Gastroesophageal sphincter (tissue), 3 donors: ENCODE measurements around the gene SLC4A2.

ENCODE experiments used
- CTCF ChIP-seq, 4 experiments: fragments of 200-600 bp in 2 of 4; fragments of 450-650 bp in 2 of 4; sonication (generic) in 1 of 4; IDR thresholded peaks; one replicate each; pipeline ENCODE4 v1.5.1; 2017 to 2019; ENCODE audit warnings: antibody characterized with exemption in 4 of 4, mild to moderate bottlenecking in 2 of 4, moderate library complexity in 2 of 4
- EP300 ChIP-seq: sonication (generic); formaldehyde crosslinking; IDR thresholded peaks from one replicate; pipeline ENCODE4 v1.6.1; 2017; ENCODE audit warnings: antibody characterized with exemption, mild to moderate bottlenecking

- TF ChIP-seq CTCF (IDR thresholded peaks at IDR 0.05) (no peak), EP300 (no peak)
Observed at GRCh38 chr7:151119902-151120301, 60.5 kb downstream of the SLC4A2 start.
